Keratinocyte (primary cell): ENCODE data around the gene ENO2.

ENCODE experiments used
- EZH2 ChIP-seq: IDR thresholded peaks from one replicate; pipeline ENCODE4 v1.6.1; 2012; ENCODE audit warnings: inconsistent platforms, mild to moderate bottlenecking, low read length, moderate library complexity
- TF ChIP-seq, protein P1 (sequence below), 3 experiments: IDR thresholded peaks in 1 of 3; conservative IDR thresholded peaks in 1 of 3; optimal IDR thresholded peaks in 1 of 3; 2 replicates in 2 of 3; 3 replicates in 1 of 3; pipeline versions ENCODE3 to v1.5.1; 2011; ENCODE audit warnings: low read length in 3 of 3, mild to moderate bottlenecking in 3 of 3, moderate library complexity in 2 of 3, control low read depth in 1 of 3, inconsistent platforms in 1 of 3; ENCODE audit not compliant: insufficient read depth in 2 of 3; ENCODE audit errors: extremely low read depth in 1 of 3

DNA sequence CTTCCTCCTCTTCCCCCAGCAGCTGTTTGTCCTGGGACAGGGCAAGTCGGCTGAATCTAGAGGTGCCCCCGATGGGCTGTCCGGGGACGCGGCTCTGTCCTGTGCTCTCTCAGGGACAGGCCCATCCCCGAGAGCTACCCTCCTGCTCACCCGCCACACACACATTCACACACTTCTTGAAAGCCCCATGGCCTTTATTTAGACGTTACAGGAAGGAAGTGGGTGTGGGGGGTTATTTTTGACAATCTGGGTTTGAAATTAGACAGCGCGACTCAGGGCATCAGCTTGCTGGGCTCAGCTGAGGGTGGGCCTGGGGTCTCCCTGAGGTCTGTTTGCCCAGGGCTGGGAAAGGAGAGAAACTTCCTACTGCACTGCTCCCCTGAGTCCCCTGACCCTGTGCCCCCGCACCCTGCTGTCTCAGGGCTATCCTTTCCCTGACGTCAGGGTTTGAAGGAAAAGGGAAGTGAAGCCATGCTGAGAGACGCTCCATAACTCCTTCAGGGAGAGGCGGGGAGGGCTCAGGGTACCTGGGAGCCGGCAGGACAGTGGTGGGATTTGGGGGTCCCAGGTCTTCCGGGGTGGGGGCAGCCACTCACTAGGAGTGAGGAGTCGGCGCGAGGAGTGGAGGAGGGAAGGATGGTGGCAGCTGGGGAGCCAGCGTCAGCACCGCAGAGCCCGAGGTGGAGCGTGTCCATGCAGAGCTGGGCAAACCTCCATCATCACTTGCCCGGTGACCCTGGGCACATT, 44.9 kb downstream of the ENO2 start:
- TF ChIP-seq, protein P1, sequence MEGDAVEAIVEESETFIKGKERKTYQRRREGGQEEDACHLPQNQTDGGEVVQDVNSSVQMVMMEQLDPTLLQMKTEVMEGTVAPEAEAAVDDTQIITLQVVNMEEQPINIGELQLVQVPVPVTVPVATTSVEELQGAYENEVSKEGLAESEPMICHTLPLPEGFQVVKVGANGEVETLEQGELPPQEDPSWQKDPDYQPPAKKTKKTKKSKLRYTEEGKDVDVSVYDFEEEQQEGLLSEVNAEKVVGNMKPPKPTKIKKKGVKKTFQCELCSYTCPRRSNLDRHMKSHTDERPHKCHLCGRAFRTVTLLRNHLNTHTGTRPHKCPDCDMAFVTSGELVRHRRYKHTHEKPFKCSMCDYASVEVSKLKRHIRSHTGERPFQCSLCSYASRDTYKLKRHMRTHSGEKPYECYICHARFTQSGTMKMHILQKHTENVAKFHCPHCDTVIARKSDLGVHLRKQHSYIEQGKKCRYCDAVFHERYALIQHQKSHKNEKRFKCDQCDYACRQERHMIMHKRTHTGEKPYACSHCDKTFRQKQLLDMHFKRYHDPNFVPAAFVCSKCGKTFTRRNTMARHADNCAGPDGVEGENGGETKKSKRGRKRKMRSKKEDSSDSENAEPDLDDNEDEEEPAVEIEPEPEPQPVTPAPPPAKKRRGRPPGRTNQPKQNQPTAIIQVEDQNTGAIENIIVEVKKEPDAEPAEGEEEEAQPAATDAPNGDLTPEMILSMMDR (optimal IDR thresholded peaks at IDR 0.05 in 1 of 3, IDR thresholded peaks at IDR 0.05 in 1 of 3, conservative IDR thresholded peaks at IDR 0.05 in 1 of 3; ENCODE audit: extremely low read depth in 1 of 3, insufficient read depth in 2 of 3, low read length in 3 of 3): no peak
- TF ChIP-seq EZH2: no peak
